IMR-90 (cell line): ENCODE results near the gene URM1. TPM values are rescaled to one million over a fixed set of nuclear protein-coding genes. Genes with fewer than 3 reads are reported as not detected.

Experiments
- ATAC-seq: fragments of 200-7000 bp; cut with Tn5 transposase; 2 replicates; pipeline ENCODE4 v1.9.1; 2020; ENCODE audit warnings: low read depth, mild to moderate bottlenecking, moderate library complexity
- BruUV-seq: library from RNA; stranded (reverse); fragments of 400-500 nt; replicated peaks from 2 replicates; lab custom pipeline; 2021; lab: Mats Ljungman, UMichigan
- CTCF ChIA-PET: fragments of 300-600 bp; formaldehyde crosslinking; extraction: SDS; loops from one replicate; lab custom pipeline; 2021; ENCODE audit warnings: antibody characterized with exemption; lab: Yijun Ruan, JAX
- POLR2A ChIA-PET: fragments of 300-600 bp; sonication (Branson Sonifier 250); formaldehyde crosslinking; loops from one replicate; lab custom pipeline; 2022; ENCODE audit warnings: antibody characterized with exemption; ENCODE audit not compliant: unreplicated experiment; lab: Charles Lee
- DNase-seq: peaks from one replicate; pipeline ENCODE4 v3.0.0; 2013
- H2AFZ ChIP-seq: replicated peaks from 2 replicates; pipeline ENCODE3; 2013; ENCODE audit warnings: low read length, mild to moderate bottlenecking; ENCODE audit not compliant: poor library complexity
- H2AK5ac ChIP-seq: 2 replicates; pipeline ENCODE4 v1.6.1; 2013; ENCODE audit warnings: low read depth, low read length, inconsistent platforms
- H2AK9ac ChIP-seq: replicated peaks from 2 replicates; pipeline ENCODE3; 2013; ENCODE audit warnings: mild to moderate bottlenecking, low read depth, low read length, moderate library complexity; ENCODE audit not compliant: poor library complexity
- H2BK120ac ChIP-seq: 2 replicates; pipeline ENCODE4 v1.6.1; 2013; ENCODE audit warnings: low read depth, low read length, inconsistent platforms
- H2BK15ac ChIP-seq: 3 replicates; pipeline ENCODE4 v1.6.1; 2013; ENCODE audit warnings: low read depth, low read length, inconsistent platforms
- H2BK20ac ChIP-seq: 2 replicates; pipeline ENCODE4 v1.6.1; 2013; ENCODE audit warnings: low read depth, mild to moderate bottlenecking, inconsistent platforms, low read length, moderate library complexity
- H2BK5ac ChIP-seq: 2 replicates; pipeline ENCODE4 v1.6.1; 2013; ENCODE audit warnings: mild to moderate bottlenecking, low read depth, low read length, inconsistent platforms; ENCODE audit not compliant: poor library complexity, severe bottlenecking
- H3K14ac ChIP-seq: replicated peaks from 2 replicates; pipeline ENCODE4 v1.6.1; 2013; ENCODE audit warnings: low read depth, low read length, inconsistent platforms
- H3K18ac ChIP-seq: 2 replicates; pipeline ENCODE4 v1.6.1; 2013; ENCODE audit warnings: low read depth, low read length, control low read depth
- H3K23ac ChIP-seq: 2 replicates; pipeline ENCODE4 v1.6.1; 2013; ENCODE audit warnings: low read depth, low read length, inconsistent platforms
- H3K27ac ChIP-seq: 2 replicates; pipeline ENCODE4 v1.5.1; 2013; ENCODE audit warnings: mild to moderate bottlenecking, control low read depth, low read length; ENCODE audit not compliant: insufficient read depth
- H3K27me3 ChIP-seq: 2 replicates; pipeline ENCODE4 v1.6.1; 2013; ENCODE audit warnings: low read length; ENCODE audit not compliant: control insufficient read depth, insufficient read depth
- H3K36me3 ChIP-seq: 2 replicates; pipeline ENCODE4 v1.6.1; 2013; ENCODE audit warnings: low read length, mixed read lengths; ENCODE audit not compliant: control insufficient read depth, insufficient read depth
- H3K4ac ChIP-seq: 2 replicates; pipeline ENCODE4 v1.6.1; 2013; ENCODE audit warnings: low read depth, low read length, inconsistent platforms
- H3K4me1 ChIP-seq: 2 replicates; pipeline ENCODE4 v1.6.1; 2013; ENCODE audit warnings: low read length, mixed read lengths; ENCODE audit not compliant: control insufficient read depth, insufficient read depth
- H3K4me2 ChIP-seq: 2 replicates; pipeline ENCODE4 v1.6.1; 2013; ENCODE audit warnings: low read depth, mild to moderate bottlenecking, control low read depth, low read length, moderate library complexity
- H3K4me3 ChIP-seq: 2 replicates; pipeline ENCODE4 v1.5.1; 2013; ENCODE audit warnings: low read depth, mild to moderate bottlenecking, control low read depth, low read length, moderate library complexity; ENCODE audit not compliant: insufficient read depth
- H3K56ac ChIP-seq: 2 replicates; pipeline ENCODE4 v1.6.1; 2013; ENCODE audit warnings: low read length, inconsistent platforms; ENCODE audit not compliant: insufficient read depth; ENCODE audit errors: extremely low read depth
- H3K79me1 ChIP-seq, 2 experiments: 2 replicates each; pipeline ENCODE4 v1.6.1; 2013; ENCODE audit warnings: low read length in 2 of 2, inconsistent platforms in 1 of 2, low read depth in 1 of 2
- H3K9ac ChIP-seq: 2 replicates; pipeline ENCODE4 v1.6.1; 2013; ENCODE audit warnings: low read depth, low read length, control low read depth
- H3K9me1 ChIP-seq: 2 replicates; pipeline ENCODE4 v1.6.1; 2013; ENCODE audit warnings: low read length, inconsistent platforms; ENCODE audit not compliant: insufficient read depth
- H3K9me3 ChIP-seq: 2 replicates; pipeline ENCODE4 v1.6.1; 2013; ENCODE audit warnings: low read length; ENCODE audit not compliant: control insufficient read depth, insufficient read depth
- H4K20me1 ChIP-seq: 2 replicates; pipeline ENCODE4 v1.6.1; 2013; ENCODE audit warnings: low read length, inconsistent platforms; ENCODE audit not compliant: insufficient read depth
- H4K5ac ChIP-seq: 2 replicates; pipeline ENCODE4 v1.6.1; 2013; ENCODE audit warnings: mild to moderate bottlenecking, low read depth, low read length, control low read depth
- H4K8ac ChIP-seq, 2 experiments: 2 replicates each; pipeline ENCODE4 v1.6.1; 2013; ENCODE audit warnings: low read depth in 2 of 2, low read length in 2 of 2, control low read depth in 1 of 2, inconsistent platforms in 1 of 2
- H4K91ac ChIP-seq: 2 replicates; pipeline ENCODE4 v1.6.1; 2013; ENCODE audit warnings: low read depth, low read length, inconsistent platforms; ENCODE audit not compliant: insufficient read depth
- BHLHE40 ChIP-seq: fragments of 150-350 bp; IDR thresholded peaks from 2 replicates; pipeline ENCODE4 v1.6.1; 2016; ENCODE audit warnings: mild to moderate bottlenecking, low read depth, low read length
- CEBPB ChIP-seq: IDR thresholded peaks from 2 replicates; pipeline ENCODE4 v1.6.1; 2012; ENCODE audit warnings: low read depth, low read length, improper control_type of control experiment
- CHD1 ChIP-seq: IDR thresholded peaks from 2 replicates; pipeline ENCODE4 v1.6.1; 2012; ENCODE audit warnings: low read depth, low read length, improper control_type of control experiment
- FOS ChIP-seq: fragments of 150-350 bp; IDR thresholded peaks from 2 replicates; pipeline ENCODE4 v1.6.1; 2016; ENCODE audit warnings: low read depth, low read length
- MAFK ChIP-seq: IDR thresholded peaks from 2 replicates; pipeline ENCODE4 v1.6.1; 2012; ENCODE audit warnings: low read depth, low read length, improper control_type of control experiment
- MAZ ChIP-seq: IDR thresholded peaks from 2 replicates; pipeline ENCODE4 v1.6.1; 2012; ENCODE audit warnings: low read depth, mild to moderate bottlenecking, low read length, improper control_type of control experiment, moderate library complexity, borderline replicate concordance
- NFE2L2 ChIP-seq: fragments of 150-350 bp; IDR thresholded peaks from 2 replicates; pipeline ENCODE4 v1.6.1; 2016; ENCODE audit warnings: low read depth, mild to moderate bottlenecking, low read length
- POLR2A ChIP-seq: IDR thresholded peaks from 2 replicates; pipeline ENCODE4 v1.6.1; 2012; ENCODE audit warnings: mild to moderate bottlenecking, low read depth, low read length
- RCOR1 ChIP-seq: IDR thresholded peaks from 2 replicates; pipeline ENCODE4 v1.6.1; 2012; ENCODE audit warnings: mild to moderate bottlenecking, low read length, improper control_type of control experiment; ENCODE audit not compliant: insufficient replicate concordance
- RFX5 ChIP-seq: IDR thresholded peaks from 2 replicates; pipeline ENCODE4 v1.8.0; 2012; ENCODE audit warnings: low read depth, mild to moderate bottlenecking, low read length, moderate library complexity
- SMC3 ChIP-seq: fragments of 150-350 bp; IDR thresholded peaks from 2 replicates; pipeline ENCODE4 v1.6.1; 2016; ENCODE audit warnings: low read depth, mild to moderate bottlenecking, antibody characterized with exemption, low read length, moderate library complexity
- WGBS, 2 experiments: methylation state at CpG; one replicate each; pipeline versions ENCODE4 v1.1.5 to v1.1.7; 2013; ENCODE audit warnings: missing lambda C conversion rate in 2 of 2; ENCODE audit not compliant: insufficient read length in 1 of 2; ENCODE audit errors: extremely low coverage in 2 of 2; 5-methylcytosine and 5-hydroxymethylcytosine counted together
- dilution Hi-C: fragments of 300-500 bp; cut with HindIII; formaldehyde crosslinking; loops from one replicate; pipeline ENCODE4 v1.14.3; 2018; ENCODE audit warnings: low sequenced_read_pairs; ENCODE audit not compliant: unreplicated experiment
- in situ Hi-C: fragments of 300-500 bp; cut with MboI; formaldehyde crosslinking; loops from 3 replicates; pipeline ENCODE4 v1.14.3; 2019; ENCODE audit warnings: low sequenced_read_pairs, inconsistent platforms, mixed read lengths
- intact Hi-C: fragments of 100-400 bp; cut with micrococcal nuclease; formaldehyde crosslinking; loops from 2 replicates; pipeline ENCODE4 v1.10.0; 2022
- polyA plus RNA-seq, 3 experiments: library from polyadenylated mRNA; depleted of rRNA; stranded (reverse); fragments of >200 nt; gene quantifications; 2 replicates each; pipeline ENCODE4 v1.2.3, GENCODE V29; 2012; ENCODE audit warnings: low replicate concordance in 1 of 3
- total RNA-seq: library from RNA; depleted of rRNA; stranded (reverse); fragments of >200 nt; gene quantifications from 2 replicates; pipeline ENCODE4 v1.2.3, GENCODE V29; 2012
- TF ChIP-seq, protein P1 (sequence below): conservative IDR thresholded peaks from 2 replicates; pipeline ENCODE4 v1.5.1; 2012; ENCODE audit warnings: mild to moderate bottlenecking, low read depth, low read length, improper control_type of control experiment
- TF ChIP-seq, protein P2 (sequence below): fragments of 150-350 bp; IDR thresholded peaks from 2 replicates; pipeline ENCODE4 v1.6.1; 2017; ENCODE audit warnings: mild to moderate bottlenecking, antibody characterized with exemption, low read length, low read depth
- TF ChIP-seq, protein P3 (sequence below): fragments of 150-350 bp; IDR thresholded peaks from 2 replicates; pipeline ENCODE4 v1.6.1; 2016; ENCODE audit warnings: low read depth, mild to moderate bottlenecking, low read length, moderate library complexity, borderline replicate concordance

Gene URM1
- total and polyA plus RNA-seq, 2 of the 4 experiments (the other 2 are of a cell fraction): 33.2 to 66.9 TPM

DNA sequence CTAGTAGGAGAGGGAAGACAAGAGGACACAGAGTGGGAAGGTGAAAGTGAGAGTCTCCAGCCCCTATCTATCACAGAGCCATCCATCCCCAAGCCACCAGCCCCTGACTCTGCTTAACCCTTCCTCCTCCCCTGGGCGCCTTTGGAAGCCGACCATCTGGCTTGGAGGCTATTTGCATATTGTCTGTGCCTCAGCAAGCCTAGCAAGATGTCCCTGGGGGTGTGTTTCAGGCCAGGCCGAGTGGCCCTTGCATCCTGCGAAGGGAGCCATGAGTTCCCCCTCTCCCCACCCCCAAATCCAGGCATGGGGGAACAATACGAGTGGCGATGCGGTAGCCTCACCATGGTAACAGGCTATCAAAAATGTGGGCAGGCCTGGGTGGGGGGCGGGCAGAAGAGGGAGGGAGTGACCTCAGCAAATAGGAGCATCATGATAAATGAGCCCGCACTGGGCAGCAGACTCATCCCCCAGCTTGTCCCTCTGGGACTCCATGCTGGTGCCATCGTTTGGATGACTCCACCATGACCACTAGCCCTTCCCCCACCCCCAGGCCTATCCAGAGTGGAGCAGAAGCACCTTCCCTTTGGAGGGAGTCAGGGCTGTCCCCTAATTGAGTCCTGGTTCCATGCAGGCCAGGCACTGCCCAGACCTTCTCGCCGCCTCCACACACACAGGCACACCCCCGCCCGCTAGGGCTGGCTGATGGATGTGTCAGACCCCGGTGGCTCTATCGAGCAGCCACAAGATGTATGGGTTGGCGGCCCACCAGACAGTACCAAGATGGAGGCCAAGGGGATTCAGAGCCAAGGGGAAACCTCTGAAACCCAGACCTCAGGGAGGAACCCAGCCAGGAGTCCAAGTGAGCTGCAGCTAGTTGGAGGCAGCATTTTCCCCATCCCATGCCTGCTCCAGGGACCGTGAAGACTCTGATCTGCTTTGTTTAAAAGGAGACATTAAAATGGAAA, 14.6 kb downstream of the URM1 start:
- no peaks in the 10 kb centered on the region for H3K4me1 ChIP-seq
- ATAC-seq (no peak), DNase-seq (no peak)
- H2BK15ac ChIP-seq: no peak overlapping the region
- POLR2A ChIA-PET: no interaction called here
- BruUV-seq: no TSS peak
- H2AFZ ChIP-seq: no peak overlapping the region
- H3K9ac ChIP-seq: no peak overlapping the region
- H3K4me3 ChIP-seq: no peak overlapping the region
- no peak overlapping the region for H2AK5ac ChIP-seq
- no peak overlapping the region for H2BK20ac ChIP-seq
- H3K4ac ChIP-seq: no peak overlapping the region
- H3K18ac ChIP-seq: no peak overlapping the region
- H3K36me3 ChIP-seq: peaks cover 45% of the 10 kb centered on the region
- peaks cover 11% of the 10 kb centered on the region; the same call in 1 of the 2 replicates for H4K20me1 ChIP-seq
- CTCF ChIA-PET: no interaction called here
- H3K9me1 ChIP-seq: peaks cover 7% of the 10 kb centered on the region; the same call in 1 of the 2 replicates
- no peak overlapping the region for H3K4me2 ChIP-seq
- H3K56ac ChIP-seq: no peak overlapping the region
- no peaks in the 10 kb centered on the region for H3K9me3 ChIP-seq
- peaks cover 7 to 48% of the 10 kb centered on the region in 2 experiments for H3K79me1 ChIP-seq
- intact Hi-C loops: no loop called here
- H3K14ac ChIP-seq: no peak overlapping the region
- H2BK120ac ChIP-seq: no peak overlapping the region
- no peak overlapping the region for H2BK5ac ChIP-seq
- no peak overlapping the region for H3K27ac ChIP-seq
- H4K8ac ChIP-seq: no peak overlapping the region
- H4K5ac ChIP-seq: no peak overlapping the region
- H2AK9ac ChIP-seq: no peak overlapping the region
- no peaks in the 10 kb centered on the region for H3K27me3 ChIP-seq
- dilution Hi-C loops: no loop called here
- no peak overlapping the region for H4K91ac ChIP-seq
- 70% methylated on average over 3 of the region's 18 CpGs; no CpG with 5 or more reads in 1 of the 2 experiments for WGBS, 2 experiments
- in situ Hi-C loops: no loop called here
- no peak overlapping the region for H3K23ac ChIP-seq
- TF ChIP-seq, protein P1, sequence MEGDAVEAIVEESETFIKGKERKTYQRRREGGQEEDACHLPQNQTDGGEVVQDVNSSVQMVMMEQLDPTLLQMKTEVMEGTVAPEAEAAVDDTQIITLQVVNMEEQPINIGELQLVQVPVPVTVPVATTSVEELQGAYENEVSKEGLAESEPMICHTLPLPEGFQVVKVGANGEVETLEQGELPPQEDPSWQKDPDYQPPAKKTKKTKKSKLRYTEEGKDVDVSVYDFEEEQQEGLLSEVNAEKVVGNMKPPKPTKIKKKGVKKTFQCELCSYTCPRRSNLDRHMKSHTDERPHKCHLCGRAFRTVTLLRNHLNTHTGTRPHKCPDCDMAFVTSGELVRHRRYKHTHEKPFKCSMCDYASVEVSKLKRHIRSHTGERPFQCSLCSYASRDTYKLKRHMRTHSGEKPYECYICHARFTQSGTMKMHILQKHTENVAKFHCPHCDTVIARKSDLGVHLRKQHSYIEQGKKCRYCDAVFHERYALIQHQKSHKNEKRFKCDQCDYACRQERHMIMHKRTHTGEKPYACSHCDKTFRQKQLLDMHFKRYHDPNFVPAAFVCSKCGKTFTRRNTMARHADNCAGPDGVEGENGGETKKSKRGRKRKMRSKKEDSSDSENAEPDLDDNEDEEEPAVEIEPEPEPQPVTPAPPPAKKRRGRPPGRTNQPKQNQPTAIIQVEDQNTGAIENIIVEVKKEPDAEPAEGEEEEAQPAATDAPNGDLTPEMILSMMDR: no peak
- TF ChIP-seq SMC3 (no peak), RCOR1 (no peak), CHD1 (no peak), CEBPB (no peak), MAZ (no peak), BHLHE40 (no peak), MAFK (no peak), NFE2L2 (no peak), RFX5 (no peak), POLR2A (no peak), FOS (no peak)
- TF ChIP-seq, protein P2, sequence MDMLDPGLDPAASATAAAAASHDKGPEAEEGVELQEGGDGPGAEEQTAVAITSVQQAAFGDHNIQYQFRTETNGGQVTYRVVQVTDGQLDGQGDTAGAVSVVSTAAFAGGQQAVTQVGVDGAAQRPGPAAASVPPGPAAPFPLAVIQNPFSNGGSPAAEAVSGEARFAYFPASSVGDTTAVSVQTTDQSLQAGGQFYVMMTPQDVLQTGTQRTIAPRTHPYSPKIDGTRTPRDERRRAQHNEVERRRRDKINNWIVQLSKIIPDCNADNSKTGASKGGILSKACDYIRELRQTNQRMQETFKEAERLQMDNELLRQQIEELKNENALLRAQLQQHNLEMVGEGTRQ: no peak
- TF ChIP-seq, protein P3, sequence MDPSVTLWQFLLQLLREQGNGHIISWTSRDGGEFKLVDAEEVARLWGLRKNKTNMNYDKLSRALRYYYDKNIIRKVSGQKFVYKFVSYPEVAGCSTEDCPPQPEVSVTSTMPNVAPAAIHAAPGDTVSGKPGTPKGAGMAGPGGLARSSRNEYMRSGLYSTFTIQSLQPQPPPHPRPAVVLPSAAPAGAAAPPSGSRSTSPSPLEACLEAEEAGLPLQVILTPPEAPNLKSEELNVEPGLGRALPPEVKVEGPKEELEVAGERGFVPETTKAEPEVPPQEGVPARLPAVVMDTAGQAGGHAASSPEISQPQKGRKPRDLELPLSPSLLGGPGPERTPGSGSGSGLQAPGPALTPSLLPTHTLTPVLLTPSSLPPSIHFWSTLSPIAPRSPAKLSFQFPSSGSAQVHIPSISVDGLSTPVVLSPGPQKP: no peak
